Neural progenitor cell (in vitro differentiated cells): ENCODE data around the gene TRABD2B. TPM values are rescaled to one million over a fixed set of nuclear protein-coding genes. Genes with fewer than 3 reads are reported as not detected.
A peak's percentile ranks its signal among the peaks of the same experiment; 100 is the strongest.

Source experiments
- DNase-seq: peaks from one replicate; pipeline ENCODE4 v3.0.0-alpha.2; 2016; ENCODE audit warnings: low spot score
- H2AFZ ChIP-seq: fragments of 200-600 bp; sonication (generic); replicated peaks from 2 replicates; pipeline ENCODE4 v1.6.1; 2016; ENCODE audit warnings: antibody characterized with exemption
- H3F3A ChIP-seq: fragments of 200-600 bp; sonication (generic); 2 replicates; pipeline ENCODE4 v1.6.1; 2016; ENCODE audit warnings: antibody characterized with exemption, low read depth
- H3K27ac ChIP-seq: fragments of 200-600 bp; sonication (generic); 2 replicates; pipeline ENCODE4 v1.5.1; 2016; ENCODE audit warnings: mild to moderate bottlenecking
- H3K27me3 ChIP-seq: fragments of 200-600 bp; sonication (generic); 2 replicates; pipeline ENCODE4 v1.6.1; 2016; ENCODE audit warnings: mild to moderate bottlenecking, moderate library complexity
- H3K36me3 ChIP-seq: fragments of 200-600 bp; sonication (generic); 2 replicates; pipeline ENCODE4 v1.5.1; 2016
- H3K4me1 ChIP-seq: fragments of 200-600 bp; sonication (generic); 2 replicates; pipeline ENCODE4 v1.6.1; 2016; ENCODE audit warnings: mixed run types
- H3K4me2 ChIP-seq: fragments of 200-600 bp; sonication (generic); 2 replicates; pipeline ENCODE4 v1.6.1; 2016
- H3K4me3 ChIP-seq: fragments of 200-600 bp; sonication (generic); 2 replicates; pipeline ENCODE4 v1.5.1; 2016
- H3K79me2 ChIP-seq: fragments of 200-600 bp; sonication (generic); 2 replicates; pipeline ENCODE4 v1.6.1; 2016; ENCODE audit warnings: low read depth
- H3K9ac ChIP-seq: fragments of 200-600 bp; sonication (generic); 2 replicates; pipeline ENCODE4 v1.6.1; 2016
- H3K9me3 ChIP-seq: fragments of 200-600 bp; sonication (generic); 2 replicates; pipeline ENCODE4 v1.5.1; 2016; ENCODE audit warnings: low read depth
- H4K20me1 ChIP-seq: fragments of 200-600 bp; sonication (generic); 2 replicates; pipeline ENCODE4 v1.6.1; 2016; ENCODE audit warnings: low read depth
- H3K27ac Mint-ChIP-seq: 3 replicates; pipeline ENCODE4 v1.8.0; 2021; ENCODE audit warnings: mixed read lengths
- H3K27me3 Mint-ChIP-seq: 2 replicates; pipeline ENCODE4 v1.8.0; 2022; ENCODE audit warnings: low read depth, mild to moderate bottlenecking, inconsistent platforms, moderate library complexity, mixed read lengths; ENCODE audit not compliant: insufficient read depth
- H3K36me3 Mint-ChIP-seq: 3 replicates; pipeline ENCODE4 v1.8.0; 2021; ENCODE audit warnings: mixed read lengths
- H3K4me1 Mint-ChIP-seq: 3 replicates; pipeline ENCODE4 v1.8.0; 2021; ENCODE audit warnings: mixed read lengths
- H3K4me3 Mint-ChIP-seq: 3 replicates; pipeline ENCODE4 v1.8.0; 2021; ENCODE audit warnings: mild to moderate bottlenecking, moderate library complexity, mixed read lengths
- H3K9me3 Mint-ChIP-seq: 3 replicates; pipeline ENCODE4 v1.8.0; 2020; ENCODE audit warnings: mixed read lengths
- CTCF ChIP-seq: fragments of 200-600 bp; sonication (generic); IDR thresholded peaks from 2 replicates; pipeline ENCODE4 v1.5.1; 2017; ENCODE audit warnings: antibody characterized with exemption, mild to moderate bottlenecking
- EZH2 ChIP-seq: fragments of 200-600 bp; sonication (generic); IDR thresholded peaks from 2 replicates; pipeline ENCODE4 v1.6.1; 2017; ENCODE audit warnings: antibody characterized with exemption, mild to moderate bottlenecking, moderate library complexity
- EZH2phosphoT487 ChIP-seq: fragments of 200-600 bp; sonication (generic); IDR thresholded peaks from 2 replicates; pipeline ENCODE4 v1.6.1; 2017; ENCODE audit warnings: antibody characterized with exemption
- total RNA-seq: library from RNA; depleted of rRNA; stranded (reverse); fragments of >200 nt; gene quantifications from 2 replicates; pipeline ENCODE4 v1.2.3, GENCODE V29; 2015; ENCODE audit warnings: low replicate concordance

TRABD2B gene
- total RNA-seq, 1 donor from 2014 or later, result 0.09 TPM

- H3K27ac ChIP-seq, result no peak overlapping the region
- no peaks in the 10 kb centered on the region for H3K36me3 ChIP-seq
- H2AFZ ChIP-seq, result no peak overlapping the region
- no peak overlapping the region for H3K4me3 Mint-ChIP-seq
- no peaks in the 10 kb centered on the region for H3K36me3 Mint-ChIP-seq
- H3K27me3 ChIP-seq, result no peaks in the 10 kb centered on the region
- H3K4me1 Mint-ChIP-seq, result peaks cover 51% of the 10 kb centered on the region
- H3K4me1 ChIP-seq, result peaks cover 17% of the 10 kb centered on the region
- no peak overlapping the region for H3K4me2 ChIP-seq
- no peak for DNase-seq
- H3F3A ChIP-seq, result no peaks in the 10 kb centered on the region
- TF ChIP-seq EZH2, result no peak
- TF ChIP-seq EZH2phosphoT487, result no peak
- TF ChIP-seq CTCF, result no peak
- H3K9me3 Mint-ChIP-seq, result no peaks in the 10 kb centered on the region
- H4K20me1 ChIP-seq, result no peaks in the 10 kb centered on the region
- H3K4me3 ChIP-seq, result no peak overlapping the region
- no peak overlapping the region for H3K9ac ChIP-seq
- peaks cover 7% of the 10 kb centered on the region for H3K27me3 Mint-ChIP-seq
- H3K27ac Mint-ChIP-seq, result no peak overlapping the region
- H3K79me2 ChIP-seq, result no peaks in the 10 kb centered on the region
- H3K9me3 ChIP-seq, result no peaks in the 10 kb centered on the region
These were observed 43.0 kb upstream of the TRABD2B start for GRCh38 chr1:48040154-48040553.

GRCh38 chr1:48039088-48040054 is 42.2 kb upstream of the TRABD2B start:
- H3K4me3 Mint-ChIP-seq, result no peak overlapping the region
- DNase-seq, result no peak

GRCh38 chr1:48038270-48038767 is 41.1 kb upstream of the TRABD2B start:
- Histone ChIP-seq H3K4me3 (no peak overlapping the region), H4K20me1 (no peaks in the 10 kb centered on the region), H3K9me3 (no peaks in the 10 kb centered on the region), H3F3A (no peaks in the 10 kb centered on the region), H3K27me3 (no peaks in the 10 kb centered on the region), H3K36me3 (no peaks in the 10 kb centered on the region), H3K4me2 (no peak overlapping the region), H3K4me1 (peaks cover 19% of the 10 kb centered on the region), H3K79me2 (no peaks in the 10 kb centered on the region), H2AFZ (no peak overlapping the region), H3K9ac (no peak overlapping the region), H3K27ac (no peak overlapping the region)
- Mint-ChIP-seq H3K36me3 (no peaks in the 10 kb centered on the region), H3K27ac (no peak overlapping the region), H3K27me3 (peaks cover 7% of the 10 kb centered on the region), H3K4me3 (no peak overlapping the region), H3K4me1 (peaks cover 48% of the 10 kb centered on the region), H3K9me3 (no peaks in the 10 kb centered on the region)
- peak; percentile 31 for DNase-seq
- TF ChIP-seq EZH2 (no peak), EZH2phosphoT487 (no peak), CTCF (no peak)

More at GRCh38 chr1:48039088-48040054, 42.2 kb upstream of the TRABD2B start:
- no peaks in the 10 kb centered on the region for H4K20me1 ChIP-seq
- H3K27me3 ChIP-seq, result no peaks in the 10 kb centered on the region
- H3K36me3 ChIP-seq, result no peaks in the 10 kb centered on the region
- no peak overlapping the region for H3K27ac ChIP-seq
- H2AFZ ChIP-seq, result no peak overlapping the region
- no peaks in the 10 kb centered on the region for H3F3A ChIP-seq
- no peaks in the 10 kb centered on the region for H3K79me2 ChIP-seq
- no peak overlapping the region for H3K4me2 ChIP-seq
- peaks cover 7% of the 10 kb centered on the region for H3K27me3 Mint-ChIP-seq
- peaks cover 48% of the 10 kb centered on the region for H3K4me1 Mint-ChIP-seq
- no peaks in the 10 kb centered on the region for H3K36me3 Mint-ChIP-seq
- H3K9me3 ChIP-seq, result no peaks in the 10 kb centered on the region
- no peak overlapping the region for H3K4me3 ChIP-seq
- H3K27ac Mint-ChIP-seq, result no peak overlapping the region
- H3K4me1 ChIP-seq, result peaks cover 19% of the 10 kb centered on the region
- no peaks in the 10 kb centered on the region for H3K9me3 Mint-ChIP-seq
- no peak for TF ChIP-seq CTCF
- no peak for TF ChIP-seq EZH2
- TF ChIP-seq EZH2phosphoT487, result no peak
- H3K9ac ChIP-seq, result no peak overlapping the region
